Femur (tissue), 1 donor: ENCODE data around the gene ABCA1.
A peak's percentile ranks its signal among the peaks of the same experiment; 100 is the strongest.
"Not testable (repeated sequence)": the region's sequence is repeated elsewhere in the genome, so short reads cannot be mapped to it uniquely, and the experiment has no call there.

Source experiments
- DNase-seq: peaks from one replicate; pipeline ENCODE4 v3.0.0-alpha.2; 2017

Gene ABCA1

GRCh38 chr9:104903609-104904008 lies 24.3 kb downstream of the ABCA1 start:
- DNase-seq: no peak

GRCh38 chr9:104900871-104901270 lies 27.1 kb downstream of the ABCA1 start:
- DNase-seq: no peak

- no peak for DNase-seq
Observed at GRCh38 chr9:104900324-104900723, 27.6 kb downstream of the ABCA1 start.

GRCh38 chr9:104899759-104900247 lies 28.2 kb downstream of the ABCA1 start:
- no peak for DNase-seq

- not testable (repeated sequence) for DNase-seq
Observed at GRCh38 chr9:104898376-104898775, 29.6 kb downstream of the ABCA1 start.

- no peak for DNase-seq
Observed at GRCh38 chr9:104896131-104896530, 31.8 kb downstream of the ABCA1 start.

GRCh38 chr9:104895572-104895971 lies 32.4 kb downstream of the ABCA1 start:
- no peak for DNase-seq

- no peak for DNase-seq
Observed at GRCh38 chr9:104892701-104893100, 35.3 kb downstream of the ABCA1 start.

GRCh38 chr9:104890433-104890770 lies 37.6 kb downstream of the ABCA1 start:
- no peak for DNase-seq

- no peak for DNase-seq
Observed at GRCh38 chr9:104885818-104886709, 41.9 kb downstream of the ABCA1 start.

- DNase-seq: no peak
Observed at GRCh38 chr9:104883169-104883568, 44.8 kb downstream of the ABCA1 start.

- DNase-seq: no peak
Observed at GRCh38 chr9:104882566-104882965, 45.4 kb downstream of the ABCA1 start.

- DNase-seq: no peak
Observed at GRCh38 chr9:104882086-104882485, 45.9 kb downstream of the ABCA1 start.

GRCh38 chr9:104879555-104880309 lies 48.2 kb downstream of the ABCA1 start:
- DNase-seq: no peak

- DNase-seq: no peak
Observed at GRCh38 chr9:104876587-104876986, 51.4 kb downstream of the ABCA1 start.

- no peak for DNase-seq
Observed at GRCh38 chr9:104875897-104876296, 52.1 kb downstream of the ABCA1 start.

GRCh38 chr9:104875320-104875719 lies 52.6 kb downstream of the ABCA1 start:
- no peak for DNase-seq

GRCh38 chr9:104873489-104873850 lies 54.5 kb downstream of the ABCA1 start:
- DNase-seq: no peak

- DNase-seq: peak; percentile 48
Observed at GRCh38 chr9:104872656-104873488, 55.1 kb downstream of the ABCA1 start.

- no peak for DNase-seq
Observed at GRCh38 chr9:104871961-104872527, 55.9 kb downstream of the ABCA1 start.

GRCh38 chr9:104869811-104870210 lies 58.1 kb downstream of the ABCA1 start:
- no peak for DNase-seq

GRCh38 chr9:104868687-104869404 lies 59.1 kb downstream of the ABCA1 start:
- DNase-seq: peak; percentile 84
